Small intestine (tissue), 7 donors: ENCODE results near the gene TSPAN18. TPM values are rescaled to one million over a fixed set of nuclear protein-coding genes. Genes with fewer than 3 reads are reported as not detected.

ENCODE experiments used
- DNase-seq, 2 donors: peaks; one replicate each; pipeline versions ENCODE4 v3.0.0 to v3.0.0-alpha.2; 2013
- FAIRE-seq: peaks from 2 replicates; lab custom pipeline; 2012; peaks lifted over from hg19 to GRCh38; lab: Jason Lieb, UNC
- H3K27ac ChIP-seq, 3 donors: one replicate each; pipeline ENCODE4 v1.5.1; 2013; ENCODE audit warnings: low read length in 2 of 3, mild to moderate bottlenecking in 2 of 3, control low read depth in 1 of 3, inconsistent platforms in 1 of 3, low read depth in 1 of 3, moderate library complexity in 1 of 3
- H3K27me3 ChIP-seq, 3 donors: one replicate each; pipeline ENCODE4 v1.6.1; 2013; ENCODE audit warnings: low read length in 3 of 3, inconsistent platforms in 1 of 3; ENCODE audit not compliant: control insufficient read depth in 3 of 3, insufficient read depth in 3 of 3
- H3K36me3 ChIP-seq, 3 donors: one replicate each; pipeline ENCODE4 v1.6.1; 2013; ENCODE audit warnings: low read length in 3 of 3, inconsistent platforms in 1 of 3, low read depth in 1 of 3, mild to moderate bottlenecking in 1 of 3, moderate library complexity in 1 of 3; ENCODE audit not compliant: control insufficient read depth in 3 of 3, insufficient read depth in 2 of 3
- H3K4me1 ChIP-seq, 3 donors: one replicate each; pipeline ENCODE4 v1.6.1; 2013; ENCODE audit warnings: low read length in 2 of 3, inconsistent platforms in 1 of 3, low read depth in 1 of 3, mild to moderate bottlenecking in 1 of 3, moderate library complexity in 1 of 3; ENCODE audit not compliant: control insufficient read depth in 3 of 3, insufficient read depth in 2 of 3
- H3K4me3 ChIP-seq, 3 donors: one replicate each; pipeline ENCODE4 v1.5.1; 2013; ENCODE audit warnings: low read length in 3 of 3, control low read depth in 1 of 3, inconsistent platforms in 1 of 3, low read depth in 1 of 3, mild to moderate bottlenecking in 1 of 3, moderate library complexity in 1 of 3
- H3K9me3 ChIP-seq, 2 donors: one replicate each; pipeline ENCODE4 v1.6.1; 2013; ENCODE audit warnings: low read depth in 1 of 2, low read length in 1 of 2; ENCODE audit not compliant: control insufficient read depth in 2 of 2, insufficient read depth in 1 of 2
- WGBS, 3 donors: extraction: QIAGEN DNeasy Blood & Tissue Kit; methylation state at CpG; one replicate each; pipeline ENCODE4 v1.1.7; 2013; 5-methylcytosine and 5-hydroxymethylcytosine counted together
- polyA plus RNA-seq, 4 donors: library from polyadenylated mRNA; stranded (reverse) in 3 of 4; unstranded in 1 of 4; fragments of 200-250 nt in 3 of 4; fragments of 120-200 nt in 1 of 4; gene quantifications; one replicate each; pipeline versions ENCODE4 v1.2.1 to v1.2.3, GENCODE V29; 2013
- donor health status: healthy with polysubstance abuse.
- donor health status: control.
- donor health status: control.
- donor health status: Bipolar disorder and iron deficiency.
- donor health status: healthy.

Gene TSPAN18
- polyA plus RNA-seq, 4 donors = 1.1 to 45.2 (median 8.8) TPM; not detected in 1

- 93 to 100% (median 100%) methylated on average over 1 of the region's 1 CpG for WGBS, 3 donors
- H3K27ac ChIP-seq = no peak overlapping the region
- H3K4me1 ChIP-seq = peaks cover 0 to 48% (median 3%) of the 10 kb centered on the region in 3 donors
- no peak overlapping the region for H3K4me3 ChIP-seq
- FAIRE-seq (no peak), DNase-seq (no peak)
- peaks cover 0 to 18% (median 0%) of the 10 kb centered on the region in 3 donors for H3K36me3 ChIP-seq
- H3K9me3 ChIP-seq = no peaks in the 10 kb centered on the region
- no peaks in the 10 kb centered on the region for H3K27me3 ChIP-seq
Measured at GRCh38 chr11:44889266-44889665, 162.5 kb downstream of the TSPAN18 start.

DNA sequence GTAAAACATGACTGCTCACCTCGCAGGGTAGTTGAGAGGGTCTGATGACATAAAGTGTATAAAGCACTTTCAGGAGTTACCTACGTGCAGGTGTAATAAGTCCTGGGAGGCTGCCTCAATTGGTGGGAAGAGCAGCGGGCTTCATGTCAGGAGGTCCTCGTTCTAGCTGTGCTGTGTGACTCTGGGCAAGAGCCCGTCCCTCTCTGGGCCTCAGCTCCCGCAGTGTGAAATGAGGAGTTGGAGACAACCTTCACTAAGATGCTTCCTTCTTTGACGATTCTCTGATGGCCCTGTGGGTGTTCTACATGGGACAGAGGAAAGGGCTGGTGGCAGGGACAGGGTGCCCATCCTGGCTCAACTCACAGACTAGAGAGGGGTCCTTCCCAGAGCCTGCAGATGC is 166.1 kb downstream of the TSPAN18 start:
- no peak for FAIRE-seq
- Histone ChIP-seq H3K4me1 (peaks cover 0 to 16% (median 0%) of the 10 kb centered on the region in 3 donors), H3K27me3 (no peaks in the 10 kb centered on the region), H3K4me3 (no peak overlapping the region), H3K36me3 (peaks cover 0 to 24% (median 0%) of the 10 kb centered on the region in 3 donors), H3K27ac (no peak overlapping the region), H3K9me3 (no peaks in the 10 kb centered on the region)
- DNase-seq = no peak
- WGBS, 3 donors = 87 to 97% (median 91%) methylated on average over 7 of the region's 7 CpGs

GRCh38 chr11:44893308-44893822 is 166.6 kb downstream of the TSPAN18 start:
- FAIRE-seq (no peak), DNase-seq (no peak)
- 69 to 81% (median 80%) methylated on average over 10 of the region's 10 CpGs for WGBS, 3 donors
- no peaks in the 10 kb centered on the region for H3K27me3 ChIP-seq
- peaks cover 0 to under 1% of the 10 kb centered on the region in 2 donors for H3K9me3 ChIP-seq
- no peak overlapping the region for H3K4me3 ChIP-seq
- H3K36me3 ChIP-seq = peaks cover 0 to 23% (median 0%) of the 10 kb centered on the region in 3 donors
- H3K27ac ChIP-seq = peak overlapping the region in 1 of 3 donors; percentile 39
- H3K4me1 ChIP-seq = peaks cover 0 to 14% (median 0%) of the 10 kb centered on the region in 3 donors

- 45 to 48% (median 46%) methylated on average over 20 to 21 of the region's 21 CpGs for WGBS, 3 donors
- Histone ChIP-seq H3K4me3 (no peak overlapping the region), H3K27me3 (no peaks in the 10 kb centered on the region), H3K9me3 (peaks cover 0 to 3% of the 10 kb centered on the region in 2 donors), H3K36me3 (peaks cover 0 to 25% (median 0%) of the 10 kb centered on the region in 3 donors), H3K4me1 (peaks cover 0 to 14% (median 0%) of the 10 kb centered on the region in 3 donors), H3K27ac (peak overlapping the region in 2 of 3 donors; percentile 19 to 39)
- DNase-seq (peak; percentile 44 to 81), FAIRE-seq (no peak)
Measured at GRCh38 chr11:44893846-44894617, 167.3 kb downstream of the TSPAN18 start.

- WGBS, 3 donors = 87 to 93% (median 87%) methylated on average over 3 of the region's 3 CpGs
- H3K4me3 ChIP-seq = no peak overlapping the region
- FAIRE-seq (no peak), DNase-seq (peak in 1 of 2 donors; percentile 68)
- peaks cover 0 to 3% of the 10 kb centered on the region in 2 donors for H3K9me3 ChIP-seq
- peaks cover 0 to 3% (median 0%) of the 10 kb centered on the region in 3 donors for H3K4me1 ChIP-seq
- H3K27ac ChIP-seq = no peak overlapping the region
- peaks cover 0 to 33% (median 0%) of the 10 kb centered on the region in 3 donors for H3K36me3 ChIP-seq
- no peaks in the 10 kb centered on the region for H3K27me3 ChIP-seq
Measured at GRCh38 chr11:44899959-44900358, 173.2 kb downstream of the TSPAN18 start.

GRCh38 chr11:44901120-44901633 is 174.4 kb downstream of the TSPAN18 start:
- Histone ChIP-seq H3K36me3 (peaks cover 0 to 28% (median 0%) of the 10 kb centered on the region in 3 donors), H3K27me3 (no peaks in the 10 kb centered on the region), H3K27ac (no peak overlapping the region), H3K4me1 (peaks cover 0 to 11% (median 1%) of the 10 kb centered on the region in 3 donors), H3K9me3 (peaks cover 0 to 3% of the 10 kb centered on the region in 2 donors), H3K4me3 (no peak overlapping the region)
- DNase-seq (peak in 1 of 2 donors; percentile 42), FAIRE-seq (no peak)
- WGBS, 3 donors = 54 to 78% (median 63%) methylated on average over 7 of the region's 7 CpGs

GRCh38 chr11:44901786-44902185 is 175.0 kb downstream of the TSPAN18 start:
- H3K4me1 ChIP-seq = peaks cover 0 to 16% (median 6%) of the 10 kb centered on the region in 3 donors
- 71 to 80% (median 77%) methylated on average over 5 of the region's 5 CpGs for WGBS, 3 donors
- peaks cover 0 to 3% of the 10 kb centered on the region in 2 donors for H3K9me3 ChIP-seq
- no peak overlapping the region for H3K27ac ChIP-seq
- no peak overlapping the region for H3K4me3 ChIP-seq
- no peaks in the 10 kb centered on the region for H3K27me3 ChIP-seq
- H3K36me3 ChIP-seq = peaks cover 0 to 25% (median 0%) of the 10 kb centered on the region in 3 donors
- DNase-seq = peak in 1 of 2 donors; percentile 44
- no peak for FAIRE-seq

GRCh38 chr11:44903035-44903434 is 176.3 kb downstream of the TSPAN18 start:
- FAIRE-seq (no peak), DNase-seq (no peak)
- 76 to 89% (median 84%) methylated on average over 7 of the region's 7 CpGs for WGBS, 3 donors

More at GRCh38 chr11:44903035-44903434, 176.3 kb downstream of the TSPAN18 start:
- H3K36me3 ChIP-seq = peaks cover 0 to 32% (median 0%) of the 10 kb centered on the region in 3 donors
- H3K27ac ChIP-seq = no peak overlapping the region
- no peak overlapping the region for H3K4me3 ChIP-seq
- no peaks in the 10 kb centered on the region for H3K27me3 ChIP-seq
- peaks cover 0 to 3% of the 10 kb centered on the region in 2 donors for H3K9me3 ChIP-seq
- H3K4me1 ChIP-seq = peaks cover 0 to 26% (median 9%) of the 10 kb centered on the region in 3 donors
